HCT116 (cell line): Measurements from ENCODE around the gene CENPS. TPM values are rescaled to one million over a fixed set of nuclear protein-coding genes. Genes with fewer than 3 reads are reported as not detected.

ENCODE experiments used
- ATAC-seq: fragments of 200-7000 bp; cut with Tn5 transposase; 2 replicates; pipeline ENCODE4 v1.9.1; 2020; ENCODE audit warnings: mild to moderate bottlenecking, moderate library complexity
- BruUV-seq: library from RNA; stranded (reverse); fragments of 400-500 nt; replicated peaks from 2 replicates; lab custom pipeline; 2021; lab: Mats Ljungman, UMichigan
- CTCF ChIA-PET: fragments of 300-600 bp; sonication (Branson Sonifier 250); formaldehyde crosslinking; loops from one replicate; lab custom pipeline; 2021; ENCODE audit warnings: antibody characterized with exemption; lab: Charles Lee
- POLR2A ChIA-PET: fragments of 300-600, 350-600 bp; sonication (Branson Sonifier 250); formaldehyde crosslinking; loops from one replicate; lab custom pipeline; 2021; ENCODE audit warnings: antibody characterized with exemption; lab: Charles Lee
- RAD21 ChIA-PET, 2 experiments: fragments of 300-600 bp; sonication (Branson Sonifier 250); formaldehyde crosslinking; loops; one replicate each; lab custom pipeline; 2023; ENCODE audit warnings: low total read pairs in 2 of 2; ENCODE audit not compliant: uncharacterized antibody in 2 of 2, unreplicated experiment in 2 of 2, low non-redundant PET in 1 of 2; lab: Charles Lee
- DNase-seq: peaks from one replicate; pipeline ENCODE4 v3.0.0-alpha.2; 2010; ENCODE audit warnings: low read depth, low spot score
- H2AFZ ChIP-seq: fragments of 200-600 bp; shearing (Covaris generic), sonication (generic); 2 replicates; pipeline ENCODE4 v1.6.1; 2017; ENCODE audit warnings: low read depth, mixed run types, mixed read lengths, antibody characterized with exemption, low read length; ENCODE audit not compliant: poor library complexity, severe bottlenecking
- H3K27ac ChIP-seq: 2 replicates; pipeline ENCODE4 v1.5.1; 2012; ENCODE audit warnings: low read depth, low read length
- H3K27me3 ChIP-seq: fragments of 200-600 bp; sonication (generic); 2 replicates; pipeline ENCODE4 v1.6.1; 2016; ENCODE audit warnings: mixed run types, low read length, mixed read lengths; ENCODE audit not compliant: insufficient read depth
- H3K36me3 ChIP-seq, 2 experiments: fragments of 200-500 bp in 1 of 2; fragments of 200-600 bp in 1 of 2; sonication (Bioruptor generic) in 1 of 2; sonication (generic) in 1 of 2; 2 replicates each; pipeline versions ENCODE4 v1.5.1 to v1.6.1; 2014 to 2016; ENCODE audit warnings: low read length in 2 of 2, inconsistent platforms in 1 of 2, mixed read lengths in 1 of 2, mixed run types in 1 of 2; ENCODE audit not compliant: insufficient read depth in 2 of 2, control insufficient read depth in 1 of 2
- H3K4me1 ChIP-seq, 2 experiments: fragments of 200-600 bp in 1 of 2; sonication (generic) in 1 of 2; 2 replicates each; pipeline versions ENCODE4 v1.5.1 to v1.6.1; 2012 to 2017; ENCODE audit warnings: low read length in 2 of 2, inconsistent platforms in 1 of 2, mild to moderate bottlenecking in 1 of 2, mixed read lengths in 1 of 2, mixed run types in 1 of 2, moderate library complexity in 1 of 2; ENCODE audit not compliant: insufficient read depth in 2 of 2, control insufficient read depth in 1 of 2
- H3K4me2 ChIP-seq: fragments of 200-600 bp; sonication (generic); 2 replicates; pipeline ENCODE4 v1.6.1; 2017; ENCODE audit warnings: mixed run types, low read length, mixed read lengths
- H3K4me3 ChIP-seq, 2 experiments: fragments of 200-600 bp in 1 of 2; sonication (generic) in 1 of 2; replicated peaks in 1 of 2; 2 replicates each; pipeline ENCODE4 v1.5.1; 2011 to 2016; ENCODE audit warnings: low read length in 2 of 2, control low read depth in 1 of 2, low read depth in 1 of 2, mild to moderate bottlenecking in 1 of 2, mixed read lengths in 1 of 2, mixed run types in 1 of 2
- H3K79me2 ChIP-seq: fragments of 200-600 bp; sonication (generic); 2 replicates; pipeline ENCODE4 v1.6.1; 2017; ENCODE audit warnings: mild to moderate bottlenecking, mixed run types, low read length, moderate library complexity, mixed read lengths; ENCODE audit not compliant: insufficient read depth
- H3K9ac ChIP-seq: fragments of 200-600 bp; sonication (generic); 2 replicates; pipeline ENCODE4 v1.6.1; 2016; ENCODE audit warnings: low read length, mixed read lengths
- H3K9me2 ChIP-seq: fragments of 200-600 bp; sonication (generic), shearing (Covaris generic); 2 replicates; pipeline ENCODE4 v1.6.1; 2017; ENCODE audit warnings: mixed run types, mild to moderate bottlenecking, moderate library complexity; ENCODE audit not compliant: insufficient read depth
- H3K9me3 ChIP-seq, 2 experiments: fragments of 200-500 bp in 1 of 2; fragments of 200-600 bp in 1 of 2; sonication (Bioruptor generic) in 1 of 2; sonication (generic) in 1 of 2; 2 replicates each; pipeline ENCODE4 v1.6.1; 2014 to 2017; ENCODE audit warnings: low read length in 2 of 2, mixed read lengths in 2 of 2, inconsistent platforms in 1 of 2, low read depth in 1 of 2, mild to moderate bottlenecking in 1 of 2, mixed run types in 1 of 2, moderate library complexity in 1 of 2; ENCODE audit not compliant: control insufficient read depth in 1 of 2, insufficient read depth in 1 of 2
- H4K20me1 ChIP-seq: fragments of 200-600 bp; sonication (generic), shearing (Covaris generic); 2 replicates; pipeline ENCODE4 v1.6.1; 2017; ENCODE audit warnings: mixed run types, mild to moderate bottlenecking, moderate library complexity; ENCODE audit not compliant: insufficient read depth
- ATF3 ChIP-seq: IDR thresholded peaks from 2 replicates; pipeline ENCODE4 v1.6.1; 2012
- CBX3 ChIP-seq: IDR thresholded peaks from 2 replicates; pipeline ENCODE4 v1.6.1; 2012; ENCODE audit warnings: low read depth
- CEBPB ChIP-seq: IDR thresholded peaks from 2 replicates; pipeline ENCODE4 v1.6.1; 2012; ENCODE audit warnings: low read depth
- EGR1 ChIP-seq: IDR thresholded peaks from 2 replicates; pipeline ENCODE4 v1.6.1; 2012; ENCODE audit warnings: low read depth
- ELF1 ChIP-seq: IDR thresholded peaks from 2 replicates; pipeline ENCODE4 v1.6.1; 2012; ENCODE audit warnings: low read depth, borderline replicate concordance
- EZH2phosphoT487 ChIP-seq: fragments of 200-600 bp; IDR thresholded peaks from 2 replicates; pipeline ENCODE4 v1.6.1; 2018; ENCODE audit warnings: antibody characterized with exemption, borderline replicate concordance
- FOSL1 ChIP-seq: IDR thresholded peaks from 2 replicates; pipeline ENCODE4 v1.6.1; 2012; ENCODE audit warnings: low read depth
- JUND ChIP-seq: IDR thresholded peaks from 2 replicates; pipeline ENCODE4 v1.6.1; 2012
- MAX ChIP-seq: IDR thresholded peaks from 2 replicates; pipeline ENCODE4 v1.6.1; 2012
- POLR2A ChIP-seq: IDR thresholded peaks from 2 replicates; pipeline ENCODE4 v1.7.0; 2011; ENCODE audit warnings: borderline replicate concordance; ENCODE audit not compliant: insufficient read depth, insufficient read length; ENCODE audit errors: extremely low read depth
- POLR2AphosphoS5 ChIP-seq: IDR thresholded peaks from 2 replicates; pipeline ENCODE4 v1.6.1; 2011; ENCODE audit warnings: mild to moderate bottlenecking, low read depth, low read length, moderate library complexity
- RAD21 ChIP-seq: IDR thresholded peaks from 2 replicates; pipeline ENCODE4 v1.6.1; 2012; ENCODE audit warnings: low read depth, mild to moderate bottlenecking
- SIN3A ChIP-seq: IDR thresholded peaks from 2 replicates; pipeline ENCODE4 v1.6.1; 2012; ENCODE audit warnings: low read depth
- SP1 ChIP-seq: IDR thresholded peaks from 2 replicates; pipeline ENCODE4 v1.6.1; 2012; ENCODE audit warnings: low read depth
- ZNF274 ChIP-seq: fragments of 200-500 bp; sonication (Bioruptor generic); IDR thresholded peaks from 2 replicates; pipeline ENCODE4 v1.6.1; 2014; ENCODE audit warnings: mild to moderate bottlenecking, low read depth, low read length, inconsistent platforms
- intact Hi-C: fragments of 100-400 bp; cut with micrococcal nuclease; formaldehyde crosslinking; loops from 2 replicates; pipeline ENCODE4 v1.10.0; 2022
- total RNA-seq: library from RNA; stranded (reverse); gene quantifications from one replicate; pipeline ENCODE4 v1.2.1, GENCODE V29; 2021; ENCODE audit not compliant: unreplicated experiment
- TF ChIP-seq, protein P1 (sequence below): IDR thresholded peaks from 2 replicates; pipeline ENCODE4 v1.6.1; 2012; ENCODE audit warnings: low read depth

The CENPS gene
- total RNA-seq, 1 experiment from 2014 or later: 21.9 TPM

- RAD21 ChIA-PET: no interaction called here
- POLR2A ChIA-PET: interaction anchor here (2.1 kb wide), 1 partner anchor 10 kb away, joined by 11 read pairs; no protein-coding TSS in a partner anchor
- H3K4me1 ChIP-seq: peaks cover 6 to 23% of the 10 kb centered on the region in 2 experiments; a peak in 3 of 4 replicates
- H3K27me3 ChIP-seq: no peaks in the 10 kb centered on the region
- H4K20me1 ChIP-seq: no peaks in the 10 kb centered on the region
- ATAC-seq: no peak
- no peak for DNase-seq
- no TSS peak for BruUV-seq
- peak overlapping the region; percentile 53 to 82 for H3K4me3 ChIP-seq
- peaks cover 5 to 8% of the 10 kb centered on the region in 2 experiments; a peak in 2 of 4 replicates for H3K36me3 ChIP-seq
- peak overlapping the region; percentile 96 for H3K4me2 ChIP-seq
- peak overlapping the region; percentile 81 for H3K9ac ChIP-seq
- peaks cover 27% of the 10 kb centered on the region for H3K79me2 ChIP-seq
- peak overlapping the region; percentile 94 for H3K27ac ChIP-seq
- H2AFZ ChIP-seq: peak overlapping the region; percentile 30
- TF ChIP-seq ZNF274 (no peak), ELF1 (no peak), ATF3 (no peak), RAD21 (no peak), MAX (no peak), POLR2A (no peak), SP1 (no peak), SIN3A (no peak), CEBPB (no peak), POLR2AphosphoS5 (no peak), JUND (no peak), FOSL1 (no peak), CBX3 (no peak), EZH2phosphoT487 (no peak), EGR1 (no peak)
- TF ChIP-seq, protein P1, sequence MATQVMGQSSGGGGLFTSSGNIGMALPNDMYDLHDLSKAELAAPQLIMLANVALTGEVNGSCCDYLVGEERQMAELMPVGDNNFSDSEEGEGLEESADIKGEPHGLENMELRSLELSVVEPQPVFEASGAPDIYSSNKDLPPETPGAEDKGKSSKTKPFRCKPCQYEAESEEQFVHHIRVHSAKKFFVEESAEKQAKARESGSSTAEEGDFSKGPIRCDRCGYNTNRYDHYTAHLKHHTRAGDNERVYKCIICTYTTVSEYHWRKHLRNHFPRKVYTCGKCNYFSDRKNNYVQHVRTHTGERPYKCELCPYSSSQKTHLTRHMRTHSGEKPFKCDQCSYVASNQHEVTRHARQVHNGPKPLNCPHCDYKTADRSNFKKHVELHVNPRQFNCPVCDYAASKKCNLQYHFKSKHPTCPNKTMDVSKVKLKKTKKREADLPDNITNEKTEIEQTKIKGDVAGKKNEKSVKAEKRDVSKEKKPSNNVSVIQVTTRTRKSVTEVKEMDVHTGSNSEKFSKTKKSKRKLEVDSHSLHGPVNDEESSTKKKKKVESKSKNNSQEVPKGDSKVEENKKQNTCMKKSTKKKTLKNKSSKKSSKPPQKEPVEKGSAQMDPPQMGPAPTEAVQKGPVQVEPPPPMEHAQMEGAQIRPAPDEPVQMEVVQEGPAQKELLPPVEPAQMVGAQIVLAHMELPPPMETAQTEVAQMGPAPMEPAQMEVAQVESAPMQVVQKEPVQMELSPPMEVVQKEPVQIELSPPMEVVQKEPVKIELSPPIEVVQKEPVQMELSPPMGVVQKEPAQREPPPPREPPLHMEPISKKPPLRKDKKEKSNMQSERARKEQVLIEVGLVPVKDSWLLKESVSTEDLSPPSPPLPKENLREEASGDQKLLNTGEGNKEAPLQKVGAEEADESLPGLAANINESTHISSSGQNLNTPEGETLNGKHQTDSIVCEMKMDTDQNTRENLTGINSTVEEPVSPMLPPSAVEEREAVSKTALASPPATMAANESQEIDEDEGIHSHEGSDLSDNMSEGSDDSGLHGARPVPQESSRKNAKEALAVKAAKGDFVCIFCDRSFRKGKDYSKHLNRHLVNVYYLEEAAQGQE: no peak
- intact Hi-C loops: no loop called here
- no peaks in the 10 kb centered on the region for H3K9me2 ChIP-seq
- H3K9me3 ChIP-seq: no peaks in the 10 kb centered on the region; a peak in 1 of 4 replicates
- CTCF ChIA-PET: interaction anchor here (1.0 to 1.5 kb wide), 3 partner anchors 10 to 32 kb away, joined by 3 to 8 read pairs (median 5); partner anchors contain the start of gene CENPS
Measured at GRCh38 chr1:10398278-10398733, 31.9 kb upstream of the CENPS start.
